GM12801 (cell line): ENCODE results near the gene GARS1.

Experiments
- CTCF ChIP-seq: IDR thresholded peaks from one replicate; pipeline ENCODE4 v1.5.1; 2011; ENCODE audit warnings: control low read depth; ENCODE audit not compliant: insufficient read length; ENCODE audit errors: extremely low read depth

GARS1 gene

GRCh38 chr7:30596721-30597120, 2.0 kb downstream of the GARS1 start:
- TF ChIP-seq CTCF: no peak

GRCh38 chr7:30598121-30598876, 3.6 kb downstream of the GARS1 start:
- no peak for TF ChIP-seq CTCF

- TF ChIP-seq CTCF: no peak
Observed at GRCh38 chr7:30604901-30605300, 10.2 kb downstream of the GARS1 start.

GRCh38 chr7:30605832-30606231, 11.2 kb downstream of the GARS1 start:
- no peak for TF ChIP-seq CTCF

GRCh38 chr7:30612658-30613265, 18.1 kb downstream of the GARS1 start:
- no peak for TF ChIP-seq CTCF

GRCh38 chr7:30613366-30614325, 19.0 kb downstream of the GARS1 start:
- no peak for TF ChIP-seq CTCF

- no peak for TF ChIP-seq CTCF
Observed at GRCh38 chr7:30616318-30616717, 21.6 kb downstream of the GARS1 start.
